ENCODE data around the gene AUTS2.

Gene AUTS2

GRCh38 chr7:70159121-70159520 lies 560.8 kb downstream of the AUTS2 start:
- no peak for DNase-seq

GRCh38 chr7:70165477-70166170 lies 567.3 kb downstream of the AUTS2 start:
- DNase-seq = no peak

DNA sequence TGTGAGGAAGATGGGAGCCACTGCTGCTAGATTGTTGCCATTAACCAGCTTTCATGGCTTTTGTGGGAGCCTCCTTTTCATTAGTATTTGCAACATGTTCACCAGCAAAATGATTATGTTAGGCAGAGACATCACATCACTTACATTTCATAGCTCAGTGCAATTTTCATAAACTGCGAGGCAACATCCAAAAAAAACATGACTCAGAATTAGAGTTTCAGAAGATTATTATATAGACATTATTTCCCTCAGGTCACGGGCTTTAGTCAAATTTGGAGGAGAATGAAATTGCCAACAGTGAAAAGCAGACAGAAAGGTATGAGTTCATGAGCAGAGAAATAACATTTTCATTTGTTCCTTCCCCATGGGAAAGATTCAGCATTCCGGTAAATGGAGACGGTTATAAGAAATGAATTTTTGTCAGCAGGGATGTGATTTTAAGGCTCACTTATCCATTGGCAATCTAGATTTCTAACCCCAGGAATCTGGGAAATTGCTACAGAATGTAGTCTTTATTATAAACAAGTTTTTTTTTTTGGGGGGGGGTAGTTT lies 573.2 kb downstream of the AUTS2 start:
- no peak for DNase-seq

DNA sequence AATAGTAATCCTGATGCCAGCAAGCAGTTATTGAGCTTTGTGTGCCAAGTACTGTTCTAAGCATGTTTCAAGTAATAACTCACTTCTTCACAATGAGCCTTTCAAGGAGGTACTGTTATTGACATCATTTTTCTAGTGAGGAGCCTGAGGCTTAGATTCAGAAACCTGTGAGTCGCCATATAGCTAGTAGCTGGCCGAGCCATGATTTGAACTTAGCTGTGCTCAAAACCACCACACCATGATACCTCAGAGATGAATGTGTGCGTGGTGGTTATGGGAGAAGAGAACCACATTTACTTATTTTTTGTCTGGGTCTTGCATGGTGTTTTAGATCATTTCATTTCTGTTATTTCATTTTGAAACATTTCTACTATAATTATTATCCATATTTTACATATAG lies 578.9 kb downstream of the AUTS2 start:
- DNase-seq = peak; percentile 43

- no peak for DNase-seq
These were observed 579.9 kb downstream of the AUTS2 start for GRCh38 chr7:70178211-70178610.

DNA sequence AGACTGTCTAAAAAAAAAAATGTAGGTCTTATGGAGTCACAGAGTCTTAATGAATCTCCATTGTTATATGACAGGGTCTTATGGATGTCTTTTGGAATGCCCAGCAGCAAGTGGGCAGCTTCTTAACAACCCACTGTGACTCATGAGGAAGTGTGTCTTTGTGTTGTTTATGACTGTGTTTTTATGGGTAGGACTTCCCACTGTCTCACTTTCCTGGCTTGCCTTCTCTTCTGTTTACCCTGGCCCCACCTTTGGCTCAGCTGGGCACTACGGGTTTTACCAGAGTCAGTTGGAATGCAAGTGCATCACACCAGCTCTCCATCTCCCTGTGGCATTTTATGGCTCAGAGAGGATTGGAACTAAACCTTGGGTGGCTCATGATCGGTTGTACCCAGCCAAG lies 580.5 kb downstream of the AUTS2 start:
- DNase-seq = no peak

- DNase-seq = no peak
These were observed 584.2 kb downstream of the AUTS2 start for GRCh38 chr7:70182521-70182920.

GRCh38 chr7:70183278-70183677 lies 585.0 kb downstream of the AUTS2 start:
- no peak for DNase-seq

DNA sequence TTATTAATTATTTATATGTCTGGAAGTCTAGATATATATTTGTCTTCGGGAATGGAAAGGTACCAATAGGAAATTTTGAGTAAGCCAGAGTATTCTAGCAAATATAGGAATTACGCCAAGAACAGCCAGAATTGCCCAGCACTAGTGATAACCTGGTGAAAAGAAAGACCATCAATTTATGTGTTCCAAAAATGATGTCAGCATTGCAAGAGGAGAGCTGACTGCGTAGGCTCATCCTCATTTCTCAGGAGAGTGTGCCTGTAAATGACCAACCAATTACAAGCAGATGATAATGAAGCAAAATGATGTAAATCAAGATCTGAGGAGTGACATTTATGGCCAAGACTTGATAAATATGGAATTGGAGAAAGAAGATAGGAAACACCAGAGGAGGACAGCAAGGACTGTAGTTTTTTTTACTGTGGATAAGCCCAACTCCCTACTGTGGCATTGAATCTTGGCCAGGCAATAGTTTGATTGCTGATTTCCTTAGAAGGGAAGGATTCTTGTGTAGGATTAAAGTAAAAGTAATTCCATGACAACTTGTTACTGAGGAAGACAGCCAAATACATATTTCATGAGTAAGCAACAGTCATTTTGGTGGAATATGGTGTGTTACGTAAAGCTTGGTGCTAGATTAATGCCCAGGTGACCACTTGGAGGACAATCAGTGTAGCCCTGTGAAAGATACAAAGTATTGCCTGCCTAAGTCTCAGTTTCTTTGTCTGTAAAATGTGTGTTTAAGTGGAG lies 590.8 kb downstream of the AUTS2 start:
- DNase-seq = no peak

- no peak for DNase-seq
These were observed 591.5 kb downstream of the AUTS2 start for GRCh38 chr7:70189776-70190175.

DNA sequence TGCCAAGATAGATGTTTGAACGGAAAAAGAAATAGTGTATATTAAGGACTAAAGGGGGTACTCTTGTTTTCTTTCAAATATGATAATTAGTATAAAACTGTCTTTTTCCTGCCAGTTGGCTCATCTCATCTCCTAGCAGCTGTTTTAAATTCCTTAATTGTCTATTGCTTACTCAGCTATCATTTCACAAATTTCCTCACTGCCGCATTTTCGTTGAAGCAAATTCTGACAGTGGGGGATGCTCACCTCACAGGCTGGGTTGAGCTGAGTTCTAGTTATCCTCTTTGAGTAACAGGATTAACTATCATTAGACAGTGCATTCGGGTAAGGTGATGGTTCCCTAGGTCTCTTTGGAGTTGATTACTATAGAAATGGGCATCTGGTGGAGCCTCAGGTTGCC lies 592.0 kb downstream of the AUTS2 start:
- no peak for DNase-seq

- DNase-seq = no peak
These were observed 595.2 kb downstream of the AUTS2 start for GRCh38 chr7:70193514-70193913.

- DNase-seq = no peak
These were observed 610.2 kb downstream of the AUTS2 start for GRCh38 chr7:70208236-70209063.

DNA sequence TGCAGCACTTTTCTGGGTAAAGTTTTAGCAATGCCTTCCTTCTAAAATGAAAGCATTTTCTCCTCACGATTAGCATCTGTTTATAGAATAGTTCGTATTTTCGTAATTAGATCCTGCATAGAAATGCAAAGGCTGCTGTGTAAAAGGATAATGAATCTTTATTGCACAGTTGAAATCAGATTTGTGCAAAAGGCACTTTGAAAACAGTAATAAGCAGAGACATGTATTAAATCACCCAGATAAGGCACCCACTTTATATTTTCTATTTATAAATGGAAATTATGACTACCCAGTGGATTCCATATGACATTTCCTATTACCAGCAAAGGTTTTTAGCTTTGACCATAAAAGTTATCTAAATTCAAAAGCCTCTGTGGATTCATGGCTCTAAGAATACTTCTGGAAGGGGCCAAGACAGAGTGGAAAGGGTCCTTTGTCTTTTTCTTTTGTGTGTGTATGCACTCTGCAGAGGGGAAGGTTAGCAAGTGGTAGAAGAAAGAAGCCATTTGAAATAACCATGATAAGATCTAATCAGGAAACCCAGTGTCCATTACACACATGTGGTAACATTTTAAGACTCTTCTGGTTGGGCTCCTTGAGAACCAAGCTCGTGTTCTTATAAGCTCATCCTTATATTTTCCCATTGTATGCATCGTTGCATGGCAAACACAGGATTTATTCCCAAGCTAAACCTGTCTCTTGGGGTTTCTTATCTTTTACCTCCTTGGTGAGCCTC lies 612.1 kb downstream of the AUTS2 start:
- no peak for DNase-seq

DNA sequence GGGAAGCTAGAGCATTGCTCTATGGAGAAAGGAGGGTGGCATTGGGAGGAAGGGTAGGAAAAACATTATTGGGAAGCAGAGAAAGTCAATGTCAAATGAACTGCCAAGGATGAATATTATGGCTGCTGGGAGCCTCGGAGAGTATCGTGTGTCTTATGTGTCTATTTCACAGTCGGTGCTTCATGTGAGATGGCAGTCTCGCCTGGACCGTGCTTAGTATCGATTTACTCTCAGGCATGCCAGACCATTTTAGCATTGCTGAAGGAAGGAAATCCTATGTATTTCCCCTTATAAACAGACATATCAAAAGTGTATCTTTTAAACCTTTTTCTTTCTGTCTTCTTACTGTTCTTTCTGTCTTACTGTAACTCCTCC lies 612.6 kb downstream of the AUTS2 start:
- no peak for DNase-seq

GRCh38 chr7:70212281-70212680 lies 614.0 kb downstream of the AUTS2 start:
- DNase-seq = no peak

- no peak for DNase-seq
These were observed 615.8 kb downstream of the AUTS2 start for GRCh38 chr7:70214071-70214470.

DNA sequence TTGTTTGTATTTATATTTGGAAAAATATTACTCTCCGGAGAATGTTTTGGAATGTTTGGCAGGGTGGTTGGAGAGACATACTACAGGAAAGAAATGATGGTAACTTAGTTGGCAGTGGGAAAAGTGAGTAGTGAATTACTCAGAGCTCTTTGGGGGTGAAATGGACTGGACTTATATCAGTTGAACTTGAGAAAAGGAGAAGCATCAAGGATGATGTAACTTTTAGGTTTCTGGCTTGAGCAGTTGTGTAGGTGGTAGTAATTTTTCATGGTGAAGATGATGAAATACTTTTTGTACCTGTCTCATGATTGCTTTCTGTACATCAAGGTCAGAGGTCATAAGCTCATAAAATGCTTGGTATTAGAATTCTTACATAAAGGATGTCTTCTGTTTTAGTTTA lies 617.2 kb downstream of the AUTS2 start:
- DNase-seq = peak; percentile 34

DNA sequence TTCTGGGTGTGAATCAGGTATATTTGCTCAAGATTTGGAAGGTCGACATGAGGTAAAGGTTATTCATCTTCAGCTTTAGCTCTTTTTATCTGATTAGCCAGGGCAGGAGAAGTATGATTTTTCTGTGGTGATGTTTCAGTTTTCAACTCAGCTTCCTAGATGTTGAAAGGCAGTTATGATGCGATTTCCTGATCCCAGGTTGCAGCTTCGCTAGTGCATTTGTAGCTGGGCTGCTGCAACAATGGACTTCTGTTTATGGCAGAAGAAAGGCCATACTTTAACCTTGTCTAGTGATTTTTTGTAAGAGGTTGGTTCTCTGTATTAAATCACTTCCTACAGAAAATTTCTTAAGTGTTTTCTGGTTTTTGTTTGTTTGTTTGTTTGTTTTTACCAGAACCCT lies 619.3 kb downstream of the AUTS2 start:
- no peak for DNase-seq

DNA sequence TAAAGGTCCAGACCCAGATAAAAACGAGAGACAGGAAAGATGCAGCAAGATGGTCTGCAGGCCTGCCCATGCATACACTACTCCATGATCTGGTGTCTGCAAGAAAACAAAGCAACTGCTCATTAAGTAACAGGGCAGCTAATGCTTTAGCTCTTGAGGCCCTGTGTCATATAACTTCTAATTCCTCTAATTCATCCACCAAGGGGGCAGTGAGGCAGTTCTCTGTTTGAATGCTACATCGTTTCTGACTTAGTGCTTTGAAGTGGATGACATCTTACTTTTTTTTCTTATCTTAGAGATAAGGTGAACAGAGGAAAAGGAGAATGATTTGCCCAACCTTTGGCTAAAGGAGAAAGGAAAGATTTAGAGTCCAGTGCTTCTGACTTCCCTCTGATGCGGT lies 619.7 kb downstream of the AUTS2 start:
- no peak for DNase-seq

DNA sequence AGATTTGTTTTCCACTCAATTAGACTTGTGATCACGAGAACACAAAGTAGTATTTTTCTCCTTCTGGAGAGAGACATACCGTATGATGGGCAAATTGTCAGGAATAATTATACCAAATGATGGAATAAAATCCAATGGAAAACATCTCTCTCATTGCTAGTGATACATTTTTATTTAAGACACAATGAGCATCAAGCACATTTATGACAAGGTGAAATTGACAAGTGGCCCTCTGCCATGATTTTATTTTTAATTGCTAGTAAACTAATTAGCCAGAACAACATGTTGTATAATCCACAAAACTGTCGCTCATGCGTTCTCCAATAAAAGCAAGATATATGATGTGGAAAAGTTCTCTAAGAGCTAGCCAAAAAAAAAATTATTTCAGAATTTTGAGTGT lies 620.8 kb downstream of the AUTS2 start:
- DNase-seq = no peak

DNA sequence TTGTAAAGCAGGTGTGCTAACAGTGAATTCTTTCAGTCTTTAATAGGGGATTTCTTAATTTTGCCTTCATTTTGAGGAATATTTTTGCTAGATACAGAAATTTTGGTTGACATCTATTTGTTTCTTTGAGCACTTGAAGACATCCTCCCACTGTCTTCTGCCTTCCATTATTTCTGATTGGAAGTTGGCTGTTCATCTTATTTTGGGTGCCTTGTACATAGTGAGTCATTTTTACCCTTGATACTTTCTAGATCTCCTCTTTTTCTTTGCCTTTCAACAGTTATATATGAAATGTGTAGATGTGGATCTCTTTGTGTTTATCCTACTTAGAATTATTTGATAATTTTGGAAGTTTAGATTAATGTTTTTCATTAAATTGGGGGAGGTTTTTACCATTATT lies 631.0 kb downstream of the AUTS2 start:
- DNase-seq = no peak

DNA sequence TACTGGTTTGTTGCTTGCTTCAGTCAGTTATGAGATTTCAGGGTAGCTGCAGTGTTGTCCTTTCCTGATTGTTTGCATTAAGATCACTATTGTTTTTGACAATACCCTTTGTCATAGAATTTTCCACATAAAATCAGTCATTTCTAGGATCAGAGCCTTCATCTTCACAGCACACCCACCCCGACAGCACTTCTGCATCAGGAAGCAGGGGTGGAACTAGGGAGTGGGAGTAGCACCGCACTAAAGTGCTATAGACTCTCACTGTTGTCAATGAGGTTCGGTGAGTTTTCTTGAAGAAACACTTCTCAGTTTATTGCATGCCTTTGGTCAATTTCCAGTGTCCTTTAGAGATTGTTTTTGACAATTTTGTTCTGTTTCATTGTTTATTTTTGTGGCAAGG lies 632.5 kb downstream of the AUTS2 start:
- DNase-seq = no peak

All from amniotic stem cell (primary cell).